GM13977 (cell line): Measurements from ENCODE around the gene C1QA.

Source experiments
- DNase-seq: peaks from one replicate; pipeline ENCODE4 v3.0.0; 2012; ENCODE audit warnings: low spot score
- in situ Hi-C: fragments of 300-500 bp; cut with MboI; formaldehyde crosslinking; loops from one replicate; pipeline ENCODE4 v1.12.0; 2022; ENCODE audit warnings: low sequenced_read_pairs, low pct_unique_long_range_greater_than_20kb, mixed read lengths, inconsistent platforms; ENCODE audit not compliant: unreplicated experiment
- TF ChIP-seq, protein P1 (sequence below): IDR thresholded peaks from 2 replicates; pipeline ENCODE4 v1.5.1; 2012; ENCODE audit warnings: mild to moderate bottlenecking, control low read depth; ENCODE audit not compliant: insufficient read depth; ENCODE audit errors: extremely low read depth, missing control alignments

Gene C1QA

GRCh38 chr1:22600817-22601605 is 35.4 kb upstream of the C1QA start:
- TF ChIP-seq, protein P1, sequence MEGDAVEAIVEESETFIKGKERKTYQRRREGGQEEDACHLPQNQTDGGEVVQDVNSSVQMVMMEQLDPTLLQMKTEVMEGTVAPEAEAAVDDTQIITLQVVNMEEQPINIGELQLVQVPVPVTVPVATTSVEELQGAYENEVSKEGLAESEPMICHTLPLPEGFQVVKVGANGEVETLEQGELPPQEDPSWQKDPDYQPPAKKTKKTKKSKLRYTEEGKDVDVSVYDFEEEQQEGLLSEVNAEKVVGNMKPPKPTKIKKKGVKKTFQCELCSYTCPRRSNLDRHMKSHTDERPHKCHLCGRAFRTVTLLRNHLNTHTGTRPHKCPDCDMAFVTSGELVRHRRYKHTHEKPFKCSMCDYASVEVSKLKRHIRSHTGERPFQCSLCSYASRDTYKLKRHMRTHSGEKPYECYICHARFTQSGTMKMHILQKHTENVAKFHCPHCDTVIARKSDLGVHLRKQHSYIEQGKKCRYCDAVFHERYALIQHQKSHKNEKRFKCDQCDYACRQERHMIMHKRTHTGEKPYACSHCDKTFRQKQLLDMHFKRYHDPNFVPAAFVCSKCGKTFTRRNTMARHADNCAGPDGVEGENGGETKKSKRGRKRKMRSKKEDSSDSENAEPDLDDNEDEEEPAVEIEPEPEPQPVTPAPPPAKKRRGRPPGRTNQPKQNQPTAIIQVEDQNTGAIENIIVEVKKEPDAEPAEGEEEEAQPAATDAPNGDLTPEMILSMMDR, result no peak
- DNase-seq, result no peak
- in situ Hi-C loops, result no loop called here

- in situ Hi-C loops, result no loop called here
- TF ChIP-seq, protein P1, result no peak
- DNase-seq, result no peak
Measured at GRCh38 chr1:22601610-22602009, 34.8 kb upstream of the C1QA start.

GRCh38 chr1:22602060-22602740 is 34.2 kb upstream of the C1QA start:
- in situ Hi-C loops, result no loop called here
- DNase-seq, result no peak

GRCh38 chr1:22606161-22606560 is 30.3 kb upstream of the C1QA start:
- TF ChIP-seq, protein P1, result no peak
- DNase-seq, result no peak
- in situ Hi-C loops, result no loop called here

More at GRCh38 chr1:22602060-22602740, 34.2 kb upstream of the C1QA start:
- TF ChIP-seq, protein P1, result no peak

- TF ChIP-seq, protein P1, result no peak
- in situ Hi-C loops, result no loop called here
- DNase-seq, result no peak
Measured at GRCh38 chr1:22607154-22607553, 29.3 kb upstream of the C1QA start.

DNA sequence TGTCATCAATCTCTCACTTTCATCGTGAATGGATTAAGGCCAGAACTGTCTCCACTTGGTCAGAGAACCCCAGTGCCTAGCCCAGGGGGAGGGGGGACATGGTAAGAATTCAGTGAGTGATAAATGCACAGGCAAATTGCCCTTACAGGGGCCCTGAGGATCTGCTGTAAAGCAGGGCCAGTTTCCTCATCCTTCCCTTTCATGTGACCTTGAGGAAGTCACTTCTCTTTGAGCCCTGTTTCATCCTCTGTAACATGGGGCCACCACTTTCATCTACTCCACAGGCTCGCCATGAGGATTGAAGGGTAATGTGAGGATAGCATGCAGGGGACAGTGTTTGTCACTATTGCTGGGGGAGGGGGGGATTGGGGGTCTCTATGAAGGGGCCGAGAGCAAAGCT is 28.1 kb upstream of the C1QA start:
- TF ChIP-seq, protein P1, result no peak
- in situ Hi-C loops, result no loop called here

More for the DNA sequence above, 28.1 kb upstream of the C1QA start:
- DNase-seq, result no peak
